Medulla oblongata (tissue), 1 donor: ENCODE data around the gene LARP4.
"Not testable (repeated sequence)": the region's sequence is repeated elsewhere in the genome, so short reads cannot be mapped to it uniquely, and the experiment has no call there.

ENCODE experiments used
- DNase-seq: peaks from one replicate; pipeline ENCODE4 v3.0.0-alpha.2; 2015; ENCODE audit errors: extremely low spot score

Gene LARP4

GRCh38 chr12:50401500-50402081 lies 906 bp downstream of the LARP4 start:
- DNase-seq, result peak; percentile 67

- peak; percentile 7 for DNase-seq
Measured at GRCh38 chr12:50402264-50403000, 1.7 kb downstream of the LARP4 start.

- DNase-seq, result no peak
Measured at GRCh38 chr12:50403001-50403440, 2.3 kb downstream of the LARP4 start.

GRCh38 chr12:50404307-50404706 lies 3.6 kb downstream of the LARP4 start:
- no peak for DNase-seq

- DNase-seq, result no peak
Measured at GRCh38 chr12:50411051-50411660, 10.5 kb downstream of the LARP4 start.

- DNase-seq, result no peak
Measured at GRCh38 chr12:50415899-50416479, 15.3 kb downstream of the LARP4 start.

- no peak for DNase-seq
Measured at GRCh38 chr12:50419112-50419909, 18.6 kb downstream of the LARP4 start.

GRCh38 chr12:50422855-50423254 lies 22.2 kb downstream of the LARP4 start:
- DNase-seq, result not testable (repeated sequence)

- DNase-seq, result not testable (repeated sequence)
Measured at GRCh38 chr12:50423342-50423741, 22.7 kb downstream of the LARP4 start.

GRCh38 chr12:50425589-50426258 lies 25.0 kb downstream of the LARP4 start:
- no peak for DNase-seq

GRCh38 chr12:50431656-50432055 lies 31.0 kb downstream of the LARP4 start:
- DNase-seq, result not testable (repeated sequence)

GRCh38 chr12:50440288-50440687 lies 39.6 kb downstream of the LARP4 start:
- no peak for DNase-seq

- no peak for DNase-seq
Measured at GRCh38 chr12:50441763-50442162, 41.1 kb downstream of the LARP4 start.

- no peak for DNase-seq
Measured at GRCh38 chr12:50442178-50442908, 41.7 kb downstream of the LARP4 start.

- not testable (repeated sequence) for DNase-seq
Measured at GRCh38 chr12:50449671-50450070, 49.0 kb downstream of the LARP4 start.

- DNase-seq, result no peak
Measured at GRCh38 chr12:50452795-50453194, 52.1 kb downstream of the LARP4 start.

- no peak for DNase-seq
Measured at GRCh38 chr12:50453872-50454271, 53.2 kb downstream of the LARP4 start.

- DNase-seq, result no peak
Measured at GRCh38 chr12:50458606-50459005, 57.9 kb downstream of the LARP4 start.

GRCh38 chr12:50467439-50467838 lies 66.8 kb downstream of the LARP4 start:
- no peak for DNase-seq

GRCh38 chr12:50477241-50477832 lies 76.7 kb downstream of the LARP4 start:
- DNase-seq, result no peak
